K562 (cell line): ENCODE measurements around the gene GIMAP8. TPM values are rescaled to one million over a fixed set of nuclear protein-coding genes. Genes with fewer than 3 reads are reported as not detected.

ENCODE experiments used
- RB1 ChIP-seq: fragments of 450-650 bp; IDR thresholded peaks from 2 replicates; pipeline ENCODE4 v1.6.1; 2017; ENCODE audit warnings: low read depth, mild to moderate bottlenecking
- TBL1XR1 ChIP-seq, 2 experiments: IDR thresholded peaks; 2 replicates each; pipeline ENCODE4 v1.6.1; 2012; ENCODE audit warnings: improper control_type of control experiment in 2 of 2, low read length in 2 of 2, mild to moderate bottlenecking in 1 of 2
- polyA plus RNA-seq, 8 experiments: library from polyadenylated mRNA; depleted of rRNA in 4 of 8; stranded (reverse) in 5 of 8; unstranded in 3 of 8; fragments of >200 nt; fragmentation: Nextera tagmentation in 2 of 8; fragmentation: Illumina TruSeq in 1 of 8; extraction: Ambion mirVana in 2 of 8; extraction: Trizol in 1 of 8; gene quantifications; 2 replicates each; pipeline versions ENCODE4 v1.2.1 to v1.2.3, GENCODE V29; 2011 to 2014; ENCODE audit warnings: inconsistent platforms in 1 of 8, missing spikeins in 1 of 8
- total RNA-seq, 7 experiments: library from RNA; depleted of rRNA in 6 of 7; stranded (reverse); fragments of >200 nt in 6 of 7; fragmentation: Illumina TruSeq in 2 of 7; extraction: Trizol in 2 of 7; gene quantifications; 2 replicates each; pipeline versions ENCODE4 v1.2.1 to v1.2.3, GENCODE V29; 2011 to 2021; ENCODE audit warnings: low replicate concordance in 1 of 7
- TF ChIP-seq, protein P1 (sequence below), 2 experiments: fragments of 450-650 bp; IDR thresholded peaks; 2 replicates each; pipeline ENCODE4 v1.6.1; 2016; ENCODE audit warnings: mild to moderate bottlenecking in 2 of 2, borderline replicate concordance in 1 of 2, low read depth in 1 of 2, moderate library complexity in 1 of 2
- TF ChIP-seq, protein P2 (sequence below): fragments of 450-650 bp; IDR thresholded peaks from 2 replicates; pipeline ENCODE4 v1.6.1; 2016; ENCODE audit warnings: mild to moderate bottlenecking, moderate library complexity
- TF ChIP-seq, protein P3 (sequence below): fragments of 450-650 bp; IDR thresholded peaks from 2 replicates; pipeline ENCODE4 v1.6.1; 2016

GIMAP8 gene
- total and polyA plus RNA-seq, 9 of the 15 experiments (the other 6 are each of a cell fraction or from before 2014, with no cell fraction given), result not detected

DNA sequence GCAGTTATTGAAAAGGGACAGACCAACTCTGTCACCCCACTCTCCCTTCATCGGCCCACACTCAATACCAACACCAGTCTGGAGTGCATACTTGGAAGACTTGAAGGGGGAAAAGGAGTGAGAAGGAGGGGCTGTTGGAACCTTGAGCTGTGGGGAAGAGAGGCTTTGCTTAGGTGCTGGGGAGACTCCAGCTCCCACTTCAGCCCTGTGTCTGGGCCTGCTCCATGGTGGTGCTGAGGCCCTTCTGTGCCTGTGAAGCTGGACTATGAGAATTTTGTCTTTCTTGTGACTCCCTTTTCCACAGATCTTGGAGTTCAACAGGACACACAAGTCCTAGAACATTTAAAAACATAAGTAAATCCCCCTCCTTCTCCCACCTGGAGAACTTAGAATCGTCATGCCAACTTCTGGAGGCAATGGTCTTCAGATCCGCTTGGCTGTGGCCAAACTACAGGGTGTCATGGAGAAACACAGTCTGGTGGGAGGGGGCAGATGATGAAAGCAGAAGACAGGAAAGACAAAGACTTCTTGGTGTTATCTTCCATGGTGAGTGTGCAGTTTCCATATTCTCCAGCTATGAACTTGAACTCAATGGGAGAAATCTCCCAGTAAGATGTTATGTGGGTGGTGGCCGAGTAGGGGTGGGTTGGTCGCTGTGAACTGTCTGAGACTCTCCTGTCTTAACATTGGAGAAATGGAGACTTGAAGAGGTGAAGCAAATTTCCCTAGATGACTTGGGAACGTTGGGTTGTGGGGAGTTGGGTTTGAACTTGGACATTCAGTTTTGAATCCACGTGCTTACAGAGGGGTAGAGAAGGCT is 18.4 kb upstream of the GIMAP8 start (continued):
- TF ChIP-seq, protein P1, sequence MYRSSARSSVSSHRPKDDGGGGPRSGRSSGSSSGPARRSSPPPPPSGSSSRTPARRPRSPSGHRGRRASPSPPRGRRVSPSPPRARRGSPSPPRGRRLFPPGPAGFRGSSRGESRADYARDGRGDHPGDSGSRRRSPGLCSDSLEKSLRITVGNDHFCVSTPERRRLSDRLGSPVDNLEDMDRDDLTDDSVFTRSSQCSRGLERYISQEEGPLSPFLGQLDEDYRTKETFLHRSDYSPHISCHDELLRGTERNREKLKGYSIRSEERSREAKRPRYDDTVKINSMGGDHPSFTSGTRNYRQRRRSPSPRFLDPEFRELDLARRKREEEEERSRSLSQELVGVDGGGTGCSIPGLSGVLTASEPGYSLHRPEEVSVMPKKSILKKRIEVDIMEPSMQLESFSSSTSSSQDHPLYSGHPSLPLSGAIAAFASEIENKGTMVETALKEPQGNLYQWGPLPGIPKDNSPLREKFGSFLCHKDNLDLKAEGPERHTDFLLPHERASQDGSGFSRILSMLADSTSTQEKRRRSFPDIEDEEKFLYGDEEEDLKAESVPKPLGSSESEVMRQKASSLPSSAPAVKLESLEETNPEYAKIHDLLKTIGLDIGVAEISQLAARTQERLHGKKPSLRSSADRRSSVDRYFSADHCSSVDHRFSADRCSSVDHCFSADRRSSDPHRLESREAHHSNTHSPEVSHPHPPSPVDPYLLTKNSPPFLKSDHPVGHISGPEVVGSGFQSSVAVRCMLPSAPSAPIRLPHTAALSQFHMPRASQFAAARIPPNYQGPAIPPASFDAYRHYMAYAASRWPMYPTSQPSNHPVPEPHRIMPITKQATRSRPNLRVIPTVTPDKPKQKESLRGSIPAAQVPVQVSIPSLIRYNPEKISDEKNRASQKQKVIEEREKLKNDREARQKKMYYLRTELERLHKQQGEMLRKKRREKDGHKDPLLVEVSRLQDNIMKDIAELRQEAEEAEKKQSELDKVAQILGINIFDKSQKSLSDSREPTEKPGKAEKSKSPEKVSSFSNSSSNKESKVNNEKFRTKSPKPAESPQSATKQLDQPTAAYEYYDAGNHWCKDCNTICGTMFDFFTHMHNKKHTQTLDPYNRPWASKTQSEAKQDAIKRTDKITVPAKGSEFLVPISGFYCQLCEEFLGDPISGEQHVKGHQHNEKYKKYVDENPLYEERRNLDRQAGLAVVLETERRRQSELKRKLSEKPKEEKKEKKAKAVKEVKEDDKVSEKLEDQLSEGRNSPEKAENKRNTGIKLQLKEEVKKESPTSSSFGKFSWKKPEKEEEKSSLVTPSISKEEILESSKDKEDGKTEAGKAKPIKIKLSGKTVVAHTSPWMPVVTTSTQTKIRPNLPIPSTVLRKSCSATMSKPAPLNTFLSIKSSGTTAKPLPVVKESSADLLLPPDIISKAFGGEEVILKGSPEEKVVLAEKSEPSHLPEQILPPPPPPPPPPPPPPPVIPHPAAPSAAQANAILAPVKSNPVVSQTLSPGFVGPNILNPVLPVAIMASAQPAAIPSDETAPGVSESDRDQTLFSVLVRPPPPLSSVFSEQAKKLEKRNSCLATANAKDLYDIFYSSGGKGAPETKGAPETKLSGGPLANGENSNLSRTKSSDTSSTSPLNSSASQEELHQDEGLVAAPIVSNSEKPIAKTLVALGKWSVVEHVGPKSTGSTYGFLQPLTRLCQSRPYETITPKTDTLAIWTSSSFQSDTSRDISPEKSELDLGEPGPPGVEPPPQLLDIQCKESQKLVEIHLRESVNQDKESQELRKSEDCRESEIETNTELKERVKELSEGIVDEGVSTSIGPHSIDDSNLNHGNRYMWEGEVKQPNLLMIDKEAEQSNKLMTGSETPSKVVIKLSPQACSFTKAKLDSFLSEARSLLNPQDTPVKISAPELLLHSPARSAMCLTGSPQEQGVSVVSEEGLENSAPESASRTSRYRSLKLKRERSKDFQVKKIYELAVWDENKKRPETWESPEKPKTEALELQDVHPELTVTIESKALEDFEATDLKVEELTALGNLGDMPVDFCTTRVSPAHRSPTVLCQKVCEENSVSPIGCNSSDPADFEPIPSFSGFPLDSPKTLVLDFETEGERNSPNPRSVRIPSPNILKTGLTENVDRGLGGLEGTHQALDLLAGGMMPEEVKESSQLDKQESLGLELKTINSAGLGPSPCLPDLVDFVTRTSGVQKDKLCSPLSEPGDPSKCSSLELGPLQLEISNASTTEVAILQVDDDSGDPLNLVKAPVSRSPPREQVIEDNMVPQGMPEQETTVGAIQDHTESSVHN (IDR thresholded peaks at IDR 0.05; ENCODE audit: borderline replicate concordance in 1 of 2, low read depth in 1 of 2), result no peak
- TF ChIP-seq TBL1XR1 (IDR thresholded peaks at IDR 0.05; ENCODE audit: low read length in 2 of 2), result no peak
- TF ChIP-seq, protein P2, sequence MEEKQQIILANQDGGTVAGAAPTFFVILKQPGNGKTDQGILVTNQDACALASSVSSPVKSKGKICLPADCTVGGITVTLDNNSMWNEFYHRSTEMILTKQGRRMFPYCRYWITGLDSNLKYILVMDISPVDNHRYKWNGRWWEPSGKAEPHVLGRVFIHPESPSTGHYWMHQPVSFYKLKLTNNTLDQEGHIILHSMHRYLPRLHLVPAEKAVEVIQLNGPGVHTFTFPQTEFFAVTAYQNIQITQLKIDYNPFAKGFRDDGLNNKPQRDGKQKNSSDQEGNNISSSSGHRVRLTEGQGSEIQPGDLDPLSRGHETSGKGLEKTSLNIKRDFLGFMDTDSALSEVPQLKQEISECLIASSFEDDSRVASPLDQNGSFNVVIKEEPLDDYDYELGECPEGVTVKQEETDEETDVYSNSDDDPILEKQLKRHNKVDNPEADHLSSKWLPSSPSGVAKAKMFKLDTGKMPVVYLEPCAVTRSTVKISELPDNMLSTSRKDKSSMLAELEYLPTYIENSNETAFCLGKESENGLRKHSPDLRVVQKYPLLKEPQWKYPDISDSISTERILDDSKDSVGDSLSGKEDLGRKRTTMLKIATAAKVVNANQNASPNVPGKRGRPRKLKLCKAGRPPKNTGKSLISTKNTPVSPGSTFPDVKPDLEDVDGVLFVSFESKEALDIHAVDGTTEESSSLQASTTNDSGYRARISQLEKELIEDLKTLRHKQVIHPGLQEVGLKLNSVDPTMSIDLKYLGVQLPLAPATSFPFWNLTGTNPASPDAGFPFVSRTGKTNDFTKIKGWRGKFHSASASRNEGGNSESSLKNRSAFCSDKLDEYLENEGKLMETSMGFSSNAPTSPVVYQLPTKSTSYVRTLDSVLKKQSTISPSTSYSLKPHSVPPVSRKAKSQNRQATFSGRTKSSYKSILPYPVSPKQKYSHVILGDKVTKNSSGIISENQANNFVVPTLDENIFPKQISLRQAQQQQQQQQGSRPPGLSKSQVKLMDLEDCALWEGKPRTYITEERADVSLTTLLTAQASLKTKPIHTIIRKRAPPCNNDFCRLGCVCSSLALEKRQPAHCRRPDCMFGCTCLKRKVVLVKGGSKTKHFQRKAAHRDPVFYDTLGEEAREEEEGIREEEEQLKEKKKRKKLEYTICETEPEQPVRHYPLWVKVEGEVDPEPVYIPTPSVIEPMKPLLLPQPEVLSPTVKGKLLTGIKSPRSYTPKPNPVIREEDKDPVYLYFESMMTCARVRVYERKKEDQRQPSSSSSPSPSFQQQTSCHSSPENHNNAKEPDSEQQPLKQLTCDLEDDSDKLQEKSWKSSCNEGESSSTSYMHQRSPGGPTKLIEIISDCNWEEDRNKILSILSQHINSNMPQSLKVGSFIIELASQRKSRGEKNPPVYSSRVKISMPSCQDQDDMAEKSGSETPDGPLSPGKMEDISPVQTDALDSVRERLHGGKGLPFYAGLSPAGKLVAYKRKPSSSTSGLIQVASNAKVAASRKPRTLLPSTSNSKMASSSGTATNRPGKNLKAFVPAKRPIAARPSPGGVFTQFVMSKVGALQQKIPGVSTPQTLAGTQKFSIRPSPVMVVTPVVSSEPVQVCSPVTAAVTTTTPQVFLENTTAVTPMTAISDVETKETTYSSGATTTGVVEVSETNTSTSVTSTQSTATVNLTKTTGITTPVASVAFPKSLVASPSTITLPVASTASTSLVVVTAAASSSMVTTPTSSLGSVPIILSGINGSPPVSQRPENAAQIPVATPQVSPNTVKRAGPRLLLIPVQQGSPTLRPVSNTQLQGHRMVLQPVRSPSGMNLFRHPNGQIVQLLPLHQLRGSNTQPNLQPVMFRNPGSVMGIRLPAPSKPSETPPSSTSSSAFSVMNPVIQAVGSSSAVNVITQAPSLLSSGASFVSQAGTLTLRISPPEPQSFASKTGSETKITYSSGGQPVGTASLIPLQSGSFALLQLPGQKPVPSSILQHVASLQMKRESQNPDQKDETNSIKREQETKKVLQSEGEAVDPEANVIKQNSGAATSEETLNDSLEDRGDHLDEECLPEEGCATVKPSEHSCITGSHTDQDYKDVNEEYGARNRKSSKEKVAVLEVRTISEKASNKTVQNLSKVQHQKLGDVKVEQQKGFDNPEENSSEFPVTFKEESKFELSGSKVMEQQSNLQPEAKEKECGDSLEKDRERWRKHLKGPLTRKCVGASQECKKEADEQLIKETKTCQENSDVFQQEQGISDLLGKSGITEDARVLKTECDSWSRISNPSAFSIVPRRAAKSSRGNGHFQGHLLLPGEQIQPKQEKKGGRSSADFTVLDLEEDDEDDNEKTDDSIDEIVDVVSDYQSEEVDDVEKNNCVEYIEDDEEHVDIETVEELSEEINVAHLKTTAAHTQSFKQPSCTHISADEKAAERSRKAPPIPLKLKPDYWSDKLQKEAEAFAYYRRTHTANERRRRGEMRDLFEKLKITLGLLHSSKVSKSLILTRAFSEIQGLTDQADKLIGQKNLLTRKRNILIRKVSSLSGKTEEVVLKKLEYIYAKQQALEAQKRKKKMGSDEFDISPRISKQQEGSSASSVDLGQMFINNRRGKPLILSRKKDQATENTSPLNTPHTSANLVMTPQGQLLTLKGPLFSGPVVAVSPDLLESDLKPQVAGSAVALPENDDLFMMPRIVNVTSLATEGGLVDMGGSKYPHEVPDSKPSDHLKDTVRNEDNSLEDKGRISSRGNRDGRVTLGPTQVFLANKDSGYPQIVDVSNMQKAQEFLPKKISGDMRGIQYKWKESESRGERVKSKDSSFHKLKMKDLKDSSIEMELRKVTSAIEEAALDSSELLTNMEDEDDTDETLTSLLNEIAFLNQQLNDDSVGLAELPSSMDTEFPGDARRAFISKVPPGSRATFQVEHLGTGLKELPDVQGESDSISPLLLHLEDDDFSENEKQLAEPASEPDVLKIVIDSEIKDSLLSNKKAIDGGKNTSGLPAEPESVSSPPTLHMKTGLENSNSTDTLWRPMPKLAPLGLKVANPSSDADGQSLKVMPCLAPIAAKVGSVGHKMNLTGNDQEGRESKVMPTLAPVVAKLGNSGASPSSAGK, result peak; percentile 83
- TF ChIP-seq, protein P3, sequence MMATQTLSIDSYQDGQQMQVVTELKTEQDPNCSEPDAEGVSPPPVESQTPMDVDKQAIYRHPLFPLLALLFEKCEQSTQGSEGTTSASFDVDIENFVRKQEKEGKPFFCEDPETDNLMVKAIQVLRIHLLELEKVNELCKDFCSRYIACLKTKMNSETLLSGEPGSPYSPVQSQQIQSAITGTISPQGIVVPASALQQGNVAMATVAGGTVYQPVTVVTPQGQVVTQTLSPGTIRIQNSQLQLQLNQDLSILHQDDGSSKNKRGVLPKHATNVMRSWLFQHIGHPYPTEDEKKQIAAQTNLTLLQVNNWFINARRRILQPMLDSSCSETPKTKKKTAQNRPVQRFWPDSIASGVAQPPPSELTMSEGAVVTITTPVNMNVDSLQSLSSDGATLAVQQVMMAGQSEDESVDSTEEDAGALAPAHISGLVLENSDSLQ, result 0 out of 2 replicates have a peak, but pooled peaks have one; percentile 15
- TF ChIP-seq RB1, result no peak
